ENCODE measurements around the gene ROPN1B. TPM values are rescaled to one million over a fixed set of nuclear protein-coding genes. Genes with fewer than 3 reads are reported as not detected.
"Not testable (repeated sequence)": the region's sequence is repeated elsewhere in the genome, so short reads cannot be mapped to it uniquely, and the experiment has no call there.

ROPN1B gene
- total RNA-seq, 1 experiment from 2014 or later: not detected

DNA sequence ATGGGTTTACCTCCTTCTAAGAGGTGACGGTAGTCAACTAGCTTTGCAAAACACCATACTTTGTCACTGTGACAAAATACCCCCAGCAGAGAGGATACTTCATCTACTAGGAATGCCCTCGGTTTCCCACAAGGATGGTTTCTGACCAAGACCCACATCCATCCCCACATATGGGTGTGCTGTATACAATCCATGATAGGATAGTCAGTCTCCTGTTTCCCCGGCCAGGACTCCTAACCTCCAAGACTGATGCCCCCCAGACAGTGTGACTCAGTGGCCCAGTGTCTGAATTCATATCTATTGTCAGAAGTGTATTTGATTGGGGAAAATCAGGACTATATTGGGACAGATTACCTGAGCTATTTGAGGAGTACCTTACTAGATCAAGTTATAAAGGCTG, 17.8 kb upstream of the ROPN1B start:
- not testable (repeated sequence) for H3K27ac ChIP-seq (ENCODE audit: low read length); H3K79me2 ChIP-seq (ENCODE audit: low read length); H3K4me3 ChIP-seq (ENCODE audit: low read length); H3K9ac ChIP-seq (ENCODE audit: low read length); H3K9me3 ChIP-seq (ENCODE audit: low read length); H2AFZ ChIP-seq (ENCODE audit: low read length); H3K27me3 ChIP-seq (ENCODE audit: low read length); H3K4me2 ChIP-seq (ENCODE audit: low read depth, low read length, poor library complexity, severe bottlenecking); H3K9me2 ChIP-seq (replicated peaks; ENCODE audit: insufficient read depth, low read length); DNase-seq; H3K36me3 ChIP-seq (ENCODE audit: insufficient read depth, low read length); H3K4me1 ChIP-seq (ENCODE audit: low read length); H4K20me1 ChIP-seq (ENCODE audit: insufficient read depth, low read depth, low read length)

DNA sequence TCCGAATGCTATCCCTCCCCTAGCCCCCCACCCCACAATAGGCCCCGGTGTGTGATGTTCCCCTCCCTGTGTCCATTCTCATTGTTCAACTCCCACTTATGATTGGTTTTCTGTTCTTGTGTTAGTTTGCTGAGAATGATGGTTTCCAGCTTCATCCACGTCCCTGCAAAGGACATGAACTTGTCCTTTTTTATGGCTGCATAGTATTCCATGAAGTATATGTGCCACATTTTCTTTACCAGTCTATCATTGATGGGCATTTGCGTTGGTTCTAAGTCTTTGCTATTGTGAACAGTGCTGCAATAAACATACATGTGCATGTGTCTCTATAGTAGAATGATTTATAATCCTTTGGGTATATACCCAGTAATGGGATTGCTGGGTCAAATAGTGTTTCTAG, 12.0 kb upstream of the ROPN1B start:
- not testable (repeated sequence) for H3K27me3 ChIP-seq (ENCODE audit: low read length); H3K9ac ChIP-seq (ENCODE audit: low read length); H3K4me3 ChIP-seq (ENCODE audit: low read length); H3K79me2 ChIP-seq (ENCODE audit: low read length); H3K36me3 ChIP-seq (ENCODE audit: insufficient read depth, low read length); H2AFZ ChIP-seq (ENCODE audit: low read length); H3K27ac ChIP-seq (ENCODE audit: low read length); H3K4me1 ChIP-seq (ENCODE audit: low read length); H3K9me3 ChIP-seq (ENCODE audit: low read length); H4K20me1 ChIP-seq (ENCODE audit: insufficient read depth, low read depth, low read length); H3K9me2 ChIP-seq (replicated peaks; ENCODE audit: insufficient read depth, low read length); DNase-seq; H3K4me2 ChIP-seq (ENCODE audit: low read depth, low read length, poor library complexity, severe bottlenecking)

DNA sequence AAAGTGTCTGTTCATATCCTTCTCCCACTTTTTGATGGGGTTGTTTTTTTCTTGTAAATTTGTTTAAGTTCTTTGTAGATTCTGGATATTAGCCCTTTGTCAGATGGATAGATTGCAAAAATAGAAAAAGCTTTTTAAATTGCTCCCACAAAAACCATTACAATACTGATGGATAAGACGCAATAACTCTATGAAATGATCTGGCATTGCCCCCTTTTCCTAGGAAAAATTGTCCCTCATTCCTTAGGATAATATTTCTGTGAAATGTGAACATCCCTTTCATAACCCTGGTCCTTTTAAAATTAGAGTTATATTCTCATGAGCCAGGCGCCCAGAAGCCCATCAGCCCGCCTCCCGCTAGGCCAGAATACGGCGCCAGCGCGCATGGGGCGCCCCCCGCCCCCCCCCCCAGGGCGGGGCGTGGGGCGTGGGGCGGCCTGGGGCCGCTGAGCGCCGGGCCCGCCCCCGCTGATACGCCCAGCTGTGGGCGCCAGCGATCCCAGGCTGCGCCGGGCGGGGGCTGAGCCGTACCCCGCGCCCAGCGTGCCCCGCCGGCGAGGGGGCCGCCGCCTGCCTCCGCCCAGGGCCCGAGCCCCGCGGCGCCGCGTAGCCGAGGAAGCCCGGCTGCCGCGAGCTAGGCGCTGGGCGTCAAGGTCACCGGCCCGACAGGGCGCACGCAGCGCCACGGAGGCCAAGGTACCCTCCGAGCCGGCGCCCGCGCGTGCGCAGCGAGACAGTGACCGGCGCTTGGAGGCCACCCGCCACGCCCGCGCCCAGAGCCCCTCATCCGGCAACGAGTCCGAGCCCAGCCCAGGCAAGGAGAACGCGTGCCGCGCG, 11.1 kb upstream of the ROPN1B start:
- no peaks in the 10 kb centered on the region for H3K9me3 ChIP-seq (ENCODE audit: low read length)
- H2AFZ ChIP-seq (ENCODE audit: low read length): no peak overlapping the region
- DNase-seq: no peak
- no peaks in the 10 kb centered on the region for H3K4me1 ChIP-seq (ENCODE audit: low read length)
- H3K79me2 ChIP-seq (ENCODE audit: low read length): no peaks in the 10 kb centered on the region
- H3K4me2 ChIP-seq (ENCODE audit: low read depth, low read length, poor library complexity, severe bottlenecking): no peak overlapping the region
- H4K20me1 ChIP-seq (ENCODE audit: insufficient read depth, low read depth, low read length): no peaks in the 10 kb centered on the region
- no peak overlapping the region for H3K27ac ChIP-seq (ENCODE audit: low read length)
- H3K27me3 ChIP-seq (ENCODE audit: low read length): no peaks in the 10 kb centered on the region
- H3K36me3 ChIP-seq (ENCODE audit: insufficient read depth, low read length): no peaks in the 10 kb centered on the region
- no peak overlapping the region for H3K4me3 ChIP-seq (ENCODE audit: low read length)
- no peaks in the 10 kb centered on the region for H3K9me2 ChIP-seq (replicated peaks; ENCODE audit: insufficient read depth, low read length)
- H3K9ac ChIP-seq (ENCODE audit: low read length): no peak overlapping the region

DNA sequence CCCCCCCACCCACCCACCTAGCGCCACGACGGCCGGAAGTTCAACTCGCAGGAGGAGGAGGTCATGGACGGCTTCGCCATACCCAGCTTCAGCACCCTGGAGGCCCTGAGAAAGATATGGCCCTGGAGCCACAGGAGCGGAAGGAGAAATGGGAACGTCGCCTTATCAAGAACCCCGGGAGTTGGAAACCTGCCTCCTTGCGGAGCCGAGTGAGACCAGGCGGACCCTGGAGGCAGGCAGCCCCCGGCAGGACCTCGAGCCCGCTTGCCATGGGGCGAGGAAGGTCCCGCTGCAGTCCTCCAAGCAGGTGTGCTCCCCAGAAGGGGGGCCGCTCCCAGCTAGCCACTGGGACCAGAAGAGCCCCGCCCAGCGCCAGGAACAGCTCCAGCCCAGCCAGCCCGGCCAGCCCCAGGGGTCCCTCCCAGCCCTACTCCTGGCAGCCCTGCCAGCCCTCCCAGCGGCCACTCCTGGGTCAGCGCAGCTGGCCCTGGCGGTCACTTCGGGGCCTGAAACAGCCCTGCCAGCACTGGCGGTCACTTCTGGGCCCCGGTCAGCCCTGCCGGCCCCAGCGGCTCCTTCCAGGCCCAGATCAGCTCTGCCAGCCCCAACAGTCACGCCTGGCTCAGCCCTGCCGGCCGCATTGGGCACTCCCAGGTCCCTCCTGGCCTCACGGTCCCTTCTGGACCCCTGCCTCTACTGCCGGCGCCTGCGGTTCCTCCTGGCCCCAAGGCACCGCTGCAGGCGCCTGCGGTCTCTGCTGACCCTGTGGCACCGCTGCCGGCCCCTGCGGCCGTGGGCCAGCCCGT, 10.3 kb upstream of the ROPN1B start:
- H3K79me2 ChIP-seq (ENCODE audit: low read length): no peaks in the 10 kb centered on the region
- no peaks in the 10 kb centered on the region for H3K9me3 ChIP-seq (ENCODE audit: low read length)
- H3K27me3 ChIP-seq (ENCODE audit: low read length): no peaks in the 10 kb centered on the region
- no peak for DNase-seq
- no peak overlapping the region for H3K9ac ChIP-seq (ENCODE audit: low read length)
- no peak overlapping the region for H3K27ac ChIP-seq (ENCODE audit: low read length)
- no peaks in the 10 kb centered on the region for H4K20me1 ChIP-seq (ENCODE audit: insufficient read depth, low read depth, low read length)
- H3K4me3 ChIP-seq (ENCODE audit: low read length): no peak overlapping the region
- no peaks in the 10 kb centered on the region for H3K4me1 ChIP-seq (ENCODE audit: low read length)
- no peaks in the 10 kb centered on the region for H3K9me2 ChIP-seq (replicated peaks; ENCODE audit: insufficient read depth, low read length)
- no peaks in the 10 kb centered on the region for H3K36me3 ChIP-seq (ENCODE audit: insufficient read depth, low read length)
- H3K4me2 ChIP-seq (ENCODE audit: low read depth, low read length, poor library complexity, severe bottlenecking): no peak overlapping the region
- H2AFZ ChIP-seq (ENCODE audit: low read length): no peak overlapping the region

DNA sequence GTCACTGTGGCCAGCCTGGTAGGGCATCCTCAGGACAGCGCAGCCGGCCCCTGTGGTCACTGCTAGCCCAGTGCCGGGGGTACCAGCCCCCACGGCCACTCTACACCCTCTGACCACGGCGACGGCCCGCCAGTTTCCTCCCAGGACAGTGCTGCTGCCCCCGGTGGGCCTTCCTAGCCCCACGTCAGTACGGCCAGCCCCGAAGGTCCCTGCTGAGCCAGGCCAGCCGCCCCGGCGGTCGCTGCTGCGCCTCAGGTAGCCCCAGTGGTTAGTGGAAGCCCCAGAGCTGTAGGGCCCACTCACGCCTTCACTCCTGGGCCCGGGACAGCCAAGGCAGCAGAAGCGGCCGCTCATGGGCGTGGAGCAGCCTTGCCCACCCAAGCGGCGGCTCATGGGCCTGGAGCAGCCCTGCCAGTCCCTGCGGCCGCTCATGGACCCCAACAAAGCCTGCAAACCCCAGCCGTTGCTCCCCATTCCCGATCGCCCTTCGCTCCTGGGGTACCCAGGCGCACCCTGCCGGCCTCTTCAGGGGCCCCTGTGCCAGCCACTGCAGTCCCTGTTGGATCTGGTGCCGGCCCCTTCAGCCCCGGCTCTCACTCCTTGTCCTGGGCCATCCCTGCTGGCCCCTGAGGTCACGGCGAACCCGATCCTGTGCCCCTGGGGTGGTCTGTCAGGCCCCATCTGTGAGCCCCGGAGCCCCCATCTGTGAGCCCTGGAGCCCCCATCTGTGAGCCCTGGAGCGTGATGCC, 9.5 kb upstream of the ROPN1B start:
- no peak for DNase-seq
- Histone ChIP-seq H3K9ac (ENCODE audit: low read length) (no peak overlapping the region), H3K4me2 (ENCODE audit: low read depth, low read length, poor library complexity, severe bottlenecking) (no peak overlapping the region), H2AFZ (ENCODE audit: low read length) (no peak overlapping the region), H3K9me3 (ENCODE audit: low read length) (no peaks in the 10 kb centered on the region), H3K27ac (ENCODE audit: low read length) (no peak overlapping the region), H3K79me2 (ENCODE audit: low read length) (no peaks in the 10 kb centered on the region), H4K20me1 (ENCODE audit: insufficient read depth, low read depth, low read length) (no peaks in the 10 kb centered on the region), H3K9me2 (replicated peaks; ENCODE audit: insufficient read depth, low read length) (no peaks in the 10 kb centered on the region), H3K27me3 (ENCODE audit: low read length) (no peaks in the 10 kb centered on the region), H3K36me3 (ENCODE audit: insufficient read depth, low read length) (no peaks in the 10 kb centered on the region), H3K4me3 (ENCODE audit: low read length) (no peak overlapping the region), H3K4me1 (ENCODE audit: low read length) (no peaks in the 10 kb centered on the region)

DNA sequence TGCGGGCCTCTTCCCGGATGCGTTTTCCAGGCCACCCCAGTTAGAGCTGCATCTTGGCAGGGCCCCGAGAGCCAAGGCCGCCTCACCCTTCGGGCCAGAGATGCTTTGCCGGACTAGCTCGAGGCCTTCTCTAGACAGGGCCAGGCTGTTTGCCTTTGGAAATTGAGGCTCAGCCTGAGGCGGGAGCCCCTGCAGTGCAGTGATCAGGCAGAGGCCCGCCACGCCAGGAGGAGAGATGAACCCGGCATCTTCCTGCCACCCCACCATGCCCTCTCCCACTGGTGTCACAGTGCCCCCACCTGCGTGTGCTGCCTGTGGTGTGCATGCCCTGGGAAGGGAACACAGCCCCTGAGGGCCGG, 8.9 kb upstream of the ROPN1B start:
- no peak overlapping the region for H3K9ac ChIP-seq (ENCODE audit: low read length)
- no peak overlapping the region for H3K27ac ChIP-seq (ENCODE audit: low read length)
- H3K79me2 ChIP-seq (ENCODE audit: low read length): no peaks in the 10 kb centered on the region

DNA sequence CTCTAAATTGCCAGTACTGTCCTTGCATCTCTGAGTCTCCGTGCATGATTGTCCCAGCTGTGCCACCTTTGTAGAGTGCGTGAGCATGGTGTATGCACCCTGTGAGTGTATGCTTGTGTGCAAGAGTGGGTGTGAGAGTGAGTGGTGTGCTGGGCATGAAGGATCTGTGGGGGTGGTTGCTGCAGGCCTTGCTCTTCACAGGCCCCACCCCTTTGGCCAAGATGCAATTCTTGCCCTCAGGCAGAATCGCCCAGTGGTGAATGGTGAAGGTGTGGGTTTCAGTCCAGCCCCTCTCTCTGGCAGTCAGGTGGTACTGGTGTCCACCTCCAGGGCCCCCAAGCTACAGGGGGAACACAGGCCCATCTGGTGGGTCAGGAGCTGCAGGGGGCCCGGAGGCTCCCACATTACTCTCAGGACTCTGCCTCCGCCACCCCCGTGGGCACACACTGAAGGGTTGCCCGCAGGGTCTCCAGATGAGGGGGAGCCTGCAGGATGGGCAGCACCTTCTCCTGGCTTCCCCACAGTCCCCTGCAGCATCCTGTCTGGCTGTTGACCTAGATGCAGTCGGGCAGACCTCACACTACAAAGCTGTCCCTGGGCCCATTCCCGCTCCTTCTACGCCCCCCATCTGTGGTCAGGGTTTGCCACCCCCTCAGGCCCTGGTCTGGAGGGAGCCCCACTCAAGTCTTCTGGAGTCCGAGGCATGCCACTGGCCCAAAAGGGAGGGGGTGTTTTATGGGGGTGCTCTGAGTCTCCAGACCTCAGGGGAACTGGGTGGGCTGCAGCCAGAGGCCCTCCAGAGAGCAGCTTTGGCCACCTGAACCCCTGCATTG, 8.3 kb upstream of the ROPN1B start:
- H3K4me1 ChIP-seq (ENCODE audit: low read length): no peaks in the 10 kb centered on the region
- no peaks in the 10 kb centered on the region for H3K27me3 ChIP-seq (ENCODE audit: low read length)
- H3K9me3 ChIP-seq (ENCODE audit: low read length): no peaks in the 10 kb centered on the region
- H3K4me2 ChIP-seq (ENCODE audit: low read depth, low read length, poor library complexity, severe bottlenecking): no peak overlapping the region
- DNase-seq: no peak
- no peak overlapping the region for H3K9ac ChIP-seq (ENCODE audit: low read length)
- H3K27ac ChIP-seq (ENCODE audit: low read length): no peak overlapping the region
- no peak overlapping the region for H3K4me3 ChIP-seq (ENCODE audit: low read length)
- no peaks in the 10 kb centered on the region for H4K20me1 ChIP-seq (ENCODE audit: insufficient read depth, low read depth, low read length)
- no peaks in the 10 kb centered on the region for H3K9me2 ChIP-seq (replicated peaks; ENCODE audit: insufficient read depth, low read length)
- no peaks in the 10 kb centered on the region for H3K36me3 ChIP-seq (ENCODE audit: insufficient read depth, low read length)
- no peak overlapping the region for H2AFZ ChIP-seq (ENCODE audit: low read length)
- no peaks in the 10 kb centered on the region for H3K79me2 ChIP-seq (ENCODE audit: low read length)

More for the DNA sequence above, 8.9 kb upstream of the ROPN1B start:
- H3K27me3 ChIP-seq (ENCODE audit: low read length): no peaks in the 10 kb centered on the region
- H4K20me1 ChIP-seq (ENCODE audit: insufficient read depth, low read depth, low read length): no peaks in the 10 kb centered on the region
- H2AFZ ChIP-seq (ENCODE audit: low read length): no peak overlapping the region
- no peaks in the 10 kb centered on the region for H3K4me1 ChIP-seq (ENCODE audit: low read length)
- DNase-seq: no peak
- no peak overlapping the region for H3K4me3 ChIP-seq (ENCODE audit: low read length)
- no peaks in the 10 kb centered on the region for H3K36me3 ChIP-seq (ENCODE audit: insufficient read depth, low read length)
- H3K9me3 ChIP-seq (ENCODE audit: low read length): no peaks in the 10 kb centered on the region
- H3K4me2 ChIP-seq (ENCODE audit: low read depth, low read length, poor library complexity, severe bottlenecking): no peak overlapping the region
- H3K9me2 ChIP-seq (replicated peaks; ENCODE audit: insufficient read depth, low read length): no peaks in the 10 kb centered on the region

Measured in Karpas-422 (cell line).